Cardiac muscle cell (in vitro differentiated cells and primary cell): ENCODE measurements around the gene C6orf136. TPM values are rescaled to one million over a fixed set of nuclear protein-coding genes. Genes with fewer than 3 reads are reported as not detected.
A peak's percentile ranks its signal among the peaks of the same experiment; 100 is the strongest.
"Not testable (repeated sequence)": the region's sequence is repeated elsewhere in the genome, so short reads cannot be mapped to it uniquely, and the experiment has no call there.

Experiments
- DNase-seq, 2 donors: peaks; one replicate each; pipeline versions ENCODE4 v3.0.0 to v3.0.0-alpha.2; 2010 to 2017; ENCODE audit warnings: low read depth in 1 of 2, low spot score in 1 of 2
- H3K27ac ChIP-seq: fragments of 200-600 bp; sonication (generic); 2 replicates; pipeline ENCODE4 v1.5.1; 2016
- H3K27me3 ChIP-seq: fragments of 200-600 bp; sonication (generic); 2 replicates; pipeline ENCODE4 v1.6.0; 2016; ENCODE audit warnings: control low read depth
- H3K36me3 ChIP-seq: fragments of 200-600 bp; sonication (generic); 2 replicates; pipeline ENCODE4 v1.5.1; 2016; ENCODE audit warnings: control low read depth
- H3K4me1 ChIP-seq: fragments of 200-600 bp; sonication (generic); 2 replicates; pipeline ENCODE4 v1.8.1; 2017; ENCODE audit warnings: low read depth, mild to moderate bottlenecking, mixed run types
- H3K4me3 ChIP-seq: fragments of 200-600 bp; sonication (generic); 2 replicates; pipeline ENCODE4 v1.5.1; 2016; ENCODE audit warnings: mild to moderate bottlenecking
- H3K9me3 ChIP-seq: fragments of 200-600 bp; sonication (generic); 2 replicates; pipeline ENCODE4 v1.5.1; 2017; ENCODE audit warnings: low read depth, mild to moderate bottlenecking, control low read depth
- polyA plus RNA-seq: library from polyadenylated mRNA; unstranded; fragments of >200 nt; fragmentation: Nextera tagmentation; extraction: Ambion mirVana; gene quantifications from 2 replicates; pipeline ENCODE4 v1.2.1, GENCODE V29; 2016
- total RNA-seq: library from RNA; depleted of rRNA; stranded (reverse); fragments of >200 nt; gene quantifications from 2 replicates; pipeline ENCODE4 v1.2.3, GENCODE V29; 2016
- TF ChIP-seq, protein P1 (sequence below): IDR thresholded peaks from 2 replicates; pipeline ENCODE4 v1.5.1; 2012; ENCODE audit warnings: low read depth, mild to moderate bottlenecking, low read length

Gene C6orf136
- total and polyA plus RNA-seq, 2 experiments from 2014 or later: 28.5 to 40.1 TPM

GRCh38 chr6:30657454-30657853 lies 10.5 kb downstream of the C6orf136 start:
- Histone ChIP-seq H3K27me3 (no peaks in the 10 kb centered on the region), H3K27ac (no peak overlapping the region), H3K4me1 (no peaks in the 10 kb centered on the region), H3K9me3 (no peaks in the 10 kb centered on the region), H3K36me3 (peaks cover 71% of the 10 kb centered on the region), H3K4me3 (no peak overlapping the region)
- TF ChIP-seq, protein P1, sequence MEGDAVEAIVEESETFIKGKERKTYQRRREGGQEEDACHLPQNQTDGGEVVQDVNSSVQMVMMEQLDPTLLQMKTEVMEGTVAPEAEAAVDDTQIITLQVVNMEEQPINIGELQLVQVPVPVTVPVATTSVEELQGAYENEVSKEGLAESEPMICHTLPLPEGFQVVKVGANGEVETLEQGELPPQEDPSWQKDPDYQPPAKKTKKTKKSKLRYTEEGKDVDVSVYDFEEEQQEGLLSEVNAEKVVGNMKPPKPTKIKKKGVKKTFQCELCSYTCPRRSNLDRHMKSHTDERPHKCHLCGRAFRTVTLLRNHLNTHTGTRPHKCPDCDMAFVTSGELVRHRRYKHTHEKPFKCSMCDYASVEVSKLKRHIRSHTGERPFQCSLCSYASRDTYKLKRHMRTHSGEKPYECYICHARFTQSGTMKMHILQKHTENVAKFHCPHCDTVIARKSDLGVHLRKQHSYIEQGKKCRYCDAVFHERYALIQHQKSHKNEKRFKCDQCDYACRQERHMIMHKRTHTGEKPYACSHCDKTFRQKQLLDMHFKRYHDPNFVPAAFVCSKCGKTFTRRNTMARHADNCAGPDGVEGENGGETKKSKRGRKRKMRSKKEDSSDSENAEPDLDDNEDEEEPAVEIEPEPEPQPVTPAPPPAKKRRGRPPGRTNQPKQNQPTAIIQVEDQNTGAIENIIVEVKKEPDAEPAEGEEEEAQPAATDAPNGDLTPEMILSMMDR: no peak
- no peak for DNase-seq

- H3K27ac ChIP-seq, H3K9me3 ChIP-seq, H3K4me3 ChIP-seq, DNase-seq, H3K27me3 ChIP-seq, H3K4me1 ChIP-seq: not testable (repeated sequence)
- peaks cover 70% of the 10 kb centered on the region for H3K36me3 ChIP-seq
Observed at GRCh38 chr6:30657922-30658321, 11.0 kb downstream of the C6orf136 start.

DNA sequence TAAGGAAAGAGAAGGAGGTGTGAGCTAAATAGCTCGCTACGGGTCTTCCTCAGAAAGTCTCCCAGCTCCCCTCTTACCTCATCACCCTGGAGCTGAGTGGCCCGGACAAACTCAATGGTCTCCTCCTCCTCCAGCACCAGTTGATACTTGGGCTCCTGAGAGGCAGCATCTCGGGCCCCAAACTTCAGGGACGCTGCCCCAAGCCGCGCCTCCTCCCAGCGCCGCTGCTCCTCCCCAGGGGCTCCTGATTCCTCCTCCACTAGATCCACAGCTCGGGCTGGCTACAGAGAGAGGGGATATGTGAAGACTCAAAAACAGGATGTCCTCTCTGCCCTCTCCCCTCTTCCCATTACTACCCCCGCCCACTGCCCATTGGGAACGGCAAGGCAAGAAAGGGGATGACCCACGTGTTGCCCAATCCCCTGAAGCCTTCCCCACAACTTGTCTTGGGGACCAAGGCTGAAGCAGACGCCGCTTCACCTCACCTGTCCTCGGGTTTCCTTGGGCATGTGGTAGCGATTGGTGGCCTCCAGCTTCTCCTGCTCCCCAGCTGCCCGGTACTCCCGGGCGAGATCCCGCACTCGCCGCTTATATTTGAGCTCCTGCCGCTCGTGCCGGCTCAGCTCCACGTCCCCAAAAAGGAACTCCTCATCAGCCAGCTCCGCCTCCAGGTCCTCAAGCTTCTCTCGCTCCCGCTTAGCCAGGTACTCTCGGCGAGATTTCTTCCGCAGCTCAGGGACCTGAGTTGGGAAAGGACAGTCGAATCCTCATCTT lies 18.2 kb downstream of the C6orf136 start:
- Histone ChIP-seq H3K27me3 (no peaks in the 10 kb centered on the region), H3K36me3 (peaks cover 51% of the 10 kb centered on the region), H3K4me1 (no peaks in the 10 kb centered on the region), H3K27ac (no peak overlapping the region), H3K4me3 (no peak overlapping the region), H3K9me3 (no peaks in the 10 kb centered on the region)
- TF ChIP-seq, protein P1: no peak
- DNase-seq: no peak

DNA sequence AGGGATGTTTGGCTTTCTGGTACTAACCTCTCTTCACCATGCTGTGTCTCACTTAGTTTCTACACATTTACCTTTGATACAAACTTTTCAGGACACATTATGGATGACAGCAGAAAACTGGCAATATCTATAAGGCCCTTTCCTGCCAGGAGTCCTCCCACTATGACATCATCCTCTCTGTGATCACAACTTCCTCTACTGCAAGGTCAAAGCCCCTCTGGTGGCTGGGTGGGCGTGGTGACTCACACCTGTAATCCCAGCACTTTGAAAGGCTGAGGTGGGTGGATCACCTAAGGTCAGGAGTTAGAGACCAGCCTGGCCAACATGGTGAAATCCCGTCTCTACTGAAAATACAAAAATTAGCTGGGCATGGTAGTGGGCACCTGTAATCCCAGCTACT lies 19.4 kb downstream of the C6orf136 start:
- H3K4me3 ChIP-seq: not testable (repeated sequence)

DNA sequence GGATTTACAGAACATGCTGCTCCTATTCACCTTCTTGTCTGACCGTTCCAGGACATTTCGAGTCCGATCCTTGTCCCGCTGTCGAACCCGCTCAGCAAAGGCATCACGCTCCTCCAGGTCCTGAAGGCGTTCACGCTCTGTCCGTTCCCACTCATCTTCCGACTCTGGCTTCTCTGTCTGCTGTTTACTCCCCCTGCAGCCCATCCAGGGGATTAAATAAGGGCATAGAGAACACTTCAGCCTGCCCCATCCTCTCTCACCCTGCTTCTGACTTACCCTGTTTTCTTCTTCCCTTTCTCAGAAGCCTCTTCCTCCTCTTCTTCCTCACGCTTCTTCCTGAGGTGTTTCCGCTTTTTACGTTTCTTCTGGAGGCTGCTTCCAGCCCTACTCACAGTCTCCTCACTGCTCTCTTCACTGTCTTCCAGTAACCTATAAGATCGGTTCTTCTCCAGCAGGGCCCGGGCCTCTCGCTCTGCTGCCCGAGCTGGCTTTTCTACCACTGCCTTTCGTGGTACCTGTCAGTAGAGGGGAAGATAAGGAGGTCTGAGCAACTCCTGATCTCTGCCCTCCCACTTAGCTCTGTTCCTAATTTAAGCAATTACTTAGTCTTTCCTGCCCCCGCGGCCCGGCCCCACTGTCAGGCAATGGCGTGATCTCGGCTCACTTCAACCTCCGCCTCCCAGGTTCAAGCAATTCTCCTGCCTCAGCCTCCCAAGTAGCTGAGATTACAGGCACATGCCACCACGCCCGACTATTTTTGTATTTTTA lies 24.0 kb downstream of the C6orf136 start:
- peaks cover 20% of the 10 kb centered on the region for H3K36me3 ChIP-seq
- H3K27ac ChIP-seq: peak overlapping the region; percentile 57
- peaks cover 11% of the 10 kb centered on the region for H3K4me1 ChIP-seq
- no peak overlapping the region for H3K4me3 ChIP-seq
- H3K9me3 ChIP-seq: no peaks in the 10 kb centered on the region
- H3K27me3 ChIP-seq: no peaks in the 10 kb centered on the region
- DNase-seq: no peak
- TF ChIP-seq, protein P1: peak; percentile 15

More for the DNA sequence above, 19.4 kb downstream of the C6orf136 start:
- not testable (repeated sequence) for H3K9me3 ChIP-seq, H3K27ac ChIP-seq, H3K4me1 ChIP-seq, H3K27me3 ChIP-seq, DNase-seq
- peaks cover 51% of the 10 kb centered on the region for H3K36me3 ChIP-seq

DNA sequence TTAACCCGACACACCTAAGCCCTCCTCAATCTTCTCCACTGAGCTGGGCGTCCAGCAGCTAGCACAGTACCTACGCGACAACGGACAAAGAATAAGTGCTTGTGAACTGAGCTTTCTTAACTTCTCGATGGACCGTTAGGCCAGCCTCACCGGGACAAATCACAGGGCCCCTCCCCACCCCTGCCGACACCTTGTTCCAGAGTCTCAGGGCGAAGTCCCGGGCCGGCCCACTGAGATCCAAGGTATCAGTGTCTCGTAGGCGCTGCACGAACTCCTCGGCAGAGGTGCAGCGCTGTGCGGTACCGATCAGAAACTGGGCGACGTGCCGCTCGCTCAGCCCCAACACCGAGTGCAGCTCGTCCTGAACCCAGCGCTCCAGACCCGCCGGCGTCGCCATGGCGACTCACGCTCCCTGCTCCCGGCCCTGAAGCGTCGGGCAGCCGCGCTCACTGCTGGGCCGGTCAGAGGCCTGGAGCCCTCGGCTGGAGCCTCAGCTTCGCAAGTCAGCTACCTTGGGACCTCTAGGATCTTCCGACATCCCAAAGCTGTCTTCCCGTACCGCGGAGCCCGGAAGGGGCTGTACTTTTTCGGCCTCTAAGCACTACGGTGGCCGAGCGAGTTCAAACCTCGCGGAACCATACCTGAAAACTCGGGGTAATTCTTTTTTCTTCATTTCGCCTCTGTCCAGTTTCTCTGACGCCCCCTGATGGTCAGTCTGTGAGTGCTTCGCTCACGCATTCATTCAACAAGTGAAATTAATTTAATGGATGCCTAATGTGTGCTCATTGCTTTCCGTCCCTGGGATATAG lies 25.7 kb downstream of the C6orf136 start, which contains the start of gene DHX16:
Gene DHX16, minus strand, starts transcription at position 562 of the 809 bp plus-strand sequence. Its CDS starts 165 bp downstream, at position 397.
- peak within 1 kb of the TSS; percentile 74 for H3K27ac ChIP-seq
- peak; percentile 96 to 98 for DNase-seq
- H3K36me3 ChIP-seq: peaks cover 24% of the 10 kb centered on the region
- peak within 1 kb of the TSS; percentile 77 for H3K4me3 ChIP-seq
- H3K4me1 ChIP-seq: peaks cover 11% of the 10 kb centered on the region
- TF ChIP-seq, protein P1: peak; percentile 90
- H3K27me3 ChIP-seq: no peaks in the 10 kb centered on the region
- H3K9me3 ChIP-seq: no peaks in the 10 kb centered on the region
